Activated T-cell treated with anti-CD3 and anti-CD28 coated beads, Interleukin-2, amount 50 U/mL, for 4 hours (primary cell): Measurements from ENCODE around the gene KLHDC7B. TPM values are rescaled to one million over a fixed set of nuclear protein-coding genes. Genes with fewer than 3 reads are reported as not detected.

Source experiments
- ATAC-seq, 2 donors: fragments of 200-7000 bp; cut with Tn5 transposase; one replicate each; pipeline ENCODE4 v1.10.0; 2021
- DNase-seq: peaks from one replicate; pipeline ENCODE4 v3.0.0-alpha.2; 2020
- H3K27me3 Mint-ChIP-seq: one replicate; pipeline ENCODE4 v1.8.0; 2021; ENCODE audit warnings: low read depth, mixed read lengths
- H3K36me3 Mint-ChIP-seq: one replicate; pipeline ENCODE4 v1.8.0; 2022; ENCODE audit warnings: mixed read lengths; ENCODE audit not compliant: insufficient read depth
- H3K4me1 Mint-ChIP-seq: one replicate; pipeline ENCODE4 v1.8.0; 2021; ENCODE audit warnings: low read depth, mixed read lengths
- H3K4me3 Mint-ChIP-seq: one replicate; pipeline ENCODE4 v1.8.0; 2021; ENCODE audit warnings: mild to moderate bottlenecking, moderate library complexity, mixed read lengths
- H3K9me3 Mint-ChIP-seq: one replicate; pipeline ENCODE4 v1.8.0; 2021; ENCODE audit warnings: mixed read lengths
- total RNA-seq, 3 donors: library from RNA; stranded (reverse); gene quantifications; one replicate each; pipeline ENCODE4 v1.2.1, GENCODE V29; 2021

The KLHDC7B gene
- total RNA-seq, 3 donors from 2014 or later: 5.4 to 7.4 (median 6.4) TPM

DNA sequence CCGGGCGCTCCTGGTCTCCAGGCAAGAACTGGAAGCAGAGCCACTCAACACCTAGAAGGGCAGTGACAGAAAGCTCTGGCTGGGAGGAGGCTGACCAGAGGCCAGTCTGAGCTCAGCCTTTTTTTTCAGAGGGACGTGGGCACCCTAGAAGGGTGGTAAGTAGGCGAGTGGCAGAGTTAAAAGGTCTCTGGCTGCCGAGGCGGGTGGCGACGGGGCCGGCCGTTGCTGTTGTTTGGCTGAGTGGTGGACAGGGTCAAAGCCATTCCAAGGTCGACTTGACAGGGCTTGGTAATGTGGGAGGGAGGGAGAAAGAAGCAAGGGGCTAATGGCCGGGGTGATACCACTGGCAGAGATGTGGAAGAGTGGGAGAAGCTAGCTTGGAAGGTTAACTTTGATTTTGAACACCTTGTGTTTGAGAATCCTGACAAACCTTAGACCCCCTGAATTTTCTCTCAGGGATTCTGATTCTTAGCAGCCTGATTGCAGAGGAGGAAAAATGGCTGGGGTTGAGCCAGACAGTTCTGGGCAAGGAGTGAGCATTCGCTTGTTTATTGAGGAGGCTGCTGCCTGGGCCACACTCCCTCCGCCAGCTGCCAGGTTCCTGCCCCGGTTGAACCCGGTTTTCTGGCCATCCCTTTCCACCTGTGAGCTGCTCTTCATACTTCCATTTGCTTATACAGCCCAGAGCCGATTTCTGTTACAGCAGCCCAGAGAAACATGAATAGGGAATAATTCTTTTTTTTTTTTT lies 17.9 kb downstream of the KLHDC7B start:
- Mint-ChIP-seq H3K4me1 (peaks cover 12% of the 10 kb centered on the region), H3K9me3 (no peaks in the 10 kb centered on the region), H3K27me3 (no peaks in the 10 kb centered on the region), H3K36me3 (no peaks in the 10 kb centered on the region), H3K4me3 (peak overlapping the region; percentile 86)
- ATAC-seq (peak in 1 of 2 donors; percentile 7), DNase-seq (no peak)

DNA sequence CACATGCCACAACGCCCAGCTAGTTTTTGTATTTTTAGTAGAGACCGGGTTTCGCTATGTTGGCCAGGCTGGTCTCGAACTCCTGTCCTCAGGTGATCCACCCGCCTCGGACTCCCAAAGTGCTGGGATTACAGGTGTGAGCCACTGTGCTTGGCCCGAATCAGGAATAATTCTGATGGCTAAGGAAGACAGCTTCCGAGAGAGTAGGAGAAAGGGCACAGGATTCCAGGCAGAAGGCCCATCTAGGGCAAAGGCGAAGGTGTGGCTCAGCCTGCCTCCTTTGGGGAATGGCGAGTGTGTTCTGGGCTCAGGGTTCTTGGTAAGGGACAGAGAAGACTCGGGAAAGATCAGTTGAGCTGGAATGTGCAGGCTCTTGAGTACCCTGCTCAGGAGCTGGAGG lies 18.6 kb downstream of the KLHDC7B start:
- Mint-ChIP-seq H3K36me3 (peaks cover under 1% of the 10 kb centered on the region), H3K9me3 (no peaks in the 10 kb centered on the region), H3K27me3 (no peaks in the 10 kb centered on the region), H3K4me1 (peaks cover 12% of the 10 kb centered on the region), H3K4me3 (peak overlapping the region; percentile 11)
- ATAC-seq (no peak), DNase-seq (no peak)

DNA sequence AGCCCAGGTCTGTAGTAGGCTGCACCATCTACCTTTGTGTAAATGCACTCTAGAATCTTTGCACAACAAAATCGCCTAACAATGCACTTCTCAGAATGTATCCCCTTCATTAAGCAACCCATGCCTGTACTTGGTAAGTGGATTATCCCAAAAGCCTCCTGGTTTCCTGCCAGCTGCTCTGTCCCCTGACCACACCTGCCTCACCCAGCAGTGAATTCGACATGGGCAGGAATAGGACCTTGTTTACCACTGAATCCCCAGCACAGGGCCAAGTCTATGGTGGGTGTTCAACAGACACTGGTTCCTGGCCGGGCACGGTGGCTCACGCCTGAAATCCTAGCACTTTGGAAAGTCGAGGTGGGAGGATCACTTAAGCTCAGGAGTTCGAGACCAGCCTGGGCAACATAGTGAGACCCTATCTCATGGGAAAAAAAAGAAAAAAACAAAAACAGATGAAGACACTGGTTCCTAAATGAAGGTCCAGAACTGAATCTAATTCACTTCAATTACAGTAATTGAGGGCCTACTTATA lies 22.1 kb downstream of the KLHDC7B start:
- H3K36me3 Mint-ChIP-seq: peaks cover 8% of the 10 kb centered on the region
- H3K4me1 Mint-ChIP-seq: peaks cover 8% of the 10 kb centered on the region
- no peak overlapping the region for H3K4me3 Mint-ChIP-seq
- H3K9me3 Mint-ChIP-seq: no peaks in the 10 kb centered on the region
- DNase-seq (no peak), ATAC-seq (no peak)
- H3K27me3 Mint-ChIP-seq: no peaks in the 10 kb centered on the region

DNA sequence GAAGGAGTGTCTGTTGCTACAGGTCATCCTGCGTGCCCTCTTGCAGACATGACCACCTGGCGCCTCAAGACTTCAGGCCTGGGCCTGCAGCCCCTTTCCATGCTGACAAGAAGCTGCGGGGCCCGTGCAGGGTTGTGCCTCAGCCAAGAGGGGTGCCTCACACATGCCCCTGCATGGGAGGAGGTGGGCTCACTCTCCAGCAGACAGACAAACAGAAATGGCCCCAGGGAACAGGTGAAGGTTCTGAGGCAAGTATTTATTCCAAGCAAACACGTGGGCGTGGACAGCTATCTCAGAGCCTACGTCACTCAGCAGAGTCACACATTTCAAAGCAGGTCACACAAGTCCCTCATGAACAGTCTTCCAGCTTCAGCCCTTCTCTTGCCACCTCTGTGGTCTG lies 22.9 kb downstream of the KLHDC7B start:
- H3K4me1 Mint-ChIP-seq: peaks cover 2% of the 10 kb centered on the region
- DNase-seq (no peak), ATAC-seq (no peak)
- no peak overlapping the region for H3K4me3 Mint-ChIP-seq
- H3K27me3 Mint-ChIP-seq: no peaks in the 10 kb centered on the region
- peaks cover 8% of the 10 kb centered on the region for H3K36me3 Mint-ChIP-seq
- H3K9me3 Mint-ChIP-seq: no peaks in the 10 kb centered on the region

DNA sequence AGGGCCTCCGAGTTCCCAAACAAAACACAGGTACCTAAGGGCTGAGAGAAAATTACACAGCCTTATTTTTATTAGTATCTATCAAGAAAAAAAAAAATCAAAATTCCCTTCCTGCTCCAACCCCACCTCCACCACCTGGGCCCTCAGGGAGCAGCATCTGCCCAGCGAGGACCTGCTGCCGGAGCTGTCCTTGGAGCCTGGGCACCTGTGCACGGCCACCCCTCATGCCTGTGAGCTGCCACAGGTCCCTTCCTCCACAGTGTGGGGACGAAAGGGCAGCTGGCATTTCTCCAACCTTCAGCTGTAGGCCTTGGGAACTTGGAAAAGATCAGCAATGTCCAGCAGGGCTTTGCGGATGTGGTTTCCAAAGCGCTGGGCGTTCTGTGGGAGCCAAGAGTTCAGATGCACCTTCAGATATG lies 23.4 kb downstream of the KLHDC7B start:
- Mint-ChIP-seq H3K9me3 (no peaks in the 10 kb centered on the region), H3K27me3 (no peaks in the 10 kb centered on the region), H3K36me3 (peaks cover 8% of the 10 kb centered on the region), H3K4me1 (no peaks in the 10 kb centered on the region), H3K4me3 (no peak overlapping the region)
- DNase-seq (no peak), ATAC-seq (no peak)

DNA sequence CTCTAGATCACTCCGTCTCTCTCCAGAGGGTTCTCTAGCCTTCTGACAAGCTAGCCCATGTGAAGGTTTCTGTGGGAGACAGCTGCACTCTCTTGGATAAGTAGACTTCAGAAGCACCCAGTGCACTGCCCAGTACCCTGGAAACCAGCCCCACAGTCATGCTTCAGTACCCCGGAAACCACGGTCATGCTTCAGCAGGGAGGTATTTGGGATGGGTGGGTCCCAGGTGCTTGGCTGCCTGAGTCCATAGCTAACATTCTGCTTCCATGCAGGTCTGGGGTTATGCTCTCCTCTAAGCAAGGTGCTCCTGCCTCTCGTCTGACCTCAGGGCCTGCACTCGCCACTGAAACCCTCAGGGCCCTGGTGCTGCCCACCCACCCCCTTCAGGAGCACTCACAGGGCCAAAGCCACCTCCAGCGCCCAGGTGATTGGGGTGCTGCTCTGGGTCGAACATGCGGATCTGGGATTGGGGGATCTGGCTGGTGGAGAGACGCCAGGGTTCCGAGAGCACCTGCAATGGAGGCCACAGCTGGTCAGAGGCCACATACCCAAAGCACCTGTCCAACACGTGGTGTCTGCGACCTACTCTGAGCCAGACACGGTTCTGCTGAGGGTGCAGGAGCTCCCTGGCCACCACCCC lies 24.3 kb downstream of the KLHDC7B start:
- no peak for DNase-seq
- Mint-ChIP-seq H3K4me1 (no peaks in the 10 kb centered on the region), H3K9me3 (no peaks in the 10 kb centered on the region), H3K27me3 (no peaks in the 10 kb centered on the region), H3K36me3 (peaks cover 8% of the 10 kb centered on the region), H3K4me3 (no peak overlapping the region)
- no peak for ATAC-seq

DNA sequence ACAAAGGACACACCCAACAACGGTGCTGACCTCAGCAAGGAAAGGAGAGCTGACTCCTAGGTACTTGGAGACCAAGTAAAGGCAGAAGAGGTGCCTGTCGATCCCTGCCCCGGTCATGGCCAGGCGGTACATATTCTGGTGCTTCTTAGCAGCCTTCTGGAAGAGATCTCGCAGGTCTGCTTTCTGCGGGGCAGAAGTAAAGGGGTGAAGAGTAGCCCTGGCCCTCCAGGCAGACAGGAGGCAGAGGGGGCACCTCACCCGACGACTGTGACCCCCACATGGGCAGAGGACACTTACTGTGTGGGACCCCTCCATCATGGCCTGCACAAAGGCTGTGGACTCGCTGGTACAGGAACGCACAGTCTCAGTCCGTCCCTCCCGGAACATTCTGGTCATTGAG lies 25.2 kb downstream of the KLHDC7B start:
- ATAC-seq: no peak
- H3K4me3 Mint-ChIP-seq: no peak overlapping the region
- no peaks in the 10 kb centered on the region for H3K9me3 Mint-ChIP-seq
- no peaks in the 10 kb centered on the region for H3K27me3 Mint-ChIP-seq
- peaks cover 8% of the 10 kb centered on the region for H3K36me3 Mint-ChIP-seq
- DNase-seq: no peak
- no peaks in the 10 kb centered on the region for H3K4me1 Mint-ChIP-seq

DNA sequence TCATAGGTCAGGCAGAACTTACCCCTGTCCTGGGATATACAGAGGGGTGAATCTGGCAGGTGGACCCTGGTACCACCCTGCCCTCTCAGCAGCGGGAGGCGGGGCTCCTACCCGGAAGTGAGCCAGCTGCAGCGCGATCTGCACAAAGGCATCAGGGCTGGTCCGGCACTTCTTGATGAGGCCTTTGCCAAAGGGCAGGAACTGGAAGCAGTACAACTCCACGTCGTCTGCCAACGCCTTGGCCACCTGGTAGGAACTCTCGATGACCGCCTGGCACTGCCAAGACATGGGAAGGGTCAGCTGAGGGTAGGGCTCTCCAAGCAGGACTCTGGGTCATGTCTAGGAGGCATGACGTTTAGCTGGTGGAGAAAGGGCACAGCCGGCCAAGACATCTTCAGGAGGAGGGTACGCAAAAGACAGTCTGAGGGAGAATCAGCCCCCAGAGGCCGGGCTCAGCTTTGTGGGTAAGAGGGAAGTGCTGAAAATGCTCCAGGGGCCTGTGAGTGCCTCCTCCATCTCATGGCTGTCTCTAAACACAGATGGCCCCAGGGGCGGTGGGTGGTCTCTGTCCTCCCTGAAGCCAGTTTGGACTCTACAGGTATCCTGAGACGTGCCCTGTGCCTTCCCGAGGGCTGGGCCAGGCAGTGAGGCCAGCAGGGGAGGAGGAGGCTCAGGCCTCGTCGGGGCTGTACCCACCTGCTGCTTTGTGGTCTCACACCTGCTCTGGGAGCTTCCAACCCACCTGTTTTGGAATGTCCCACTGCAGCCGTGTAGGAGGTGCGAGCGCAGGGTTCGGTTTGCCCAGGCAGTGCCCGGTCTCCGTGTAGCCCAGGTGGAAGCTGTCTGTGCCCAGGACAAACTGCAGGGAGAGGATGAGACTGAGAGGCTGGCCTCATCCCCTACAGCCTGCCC lies 25.8 kb downstream of the KLHDC7B start:
- ATAC-seq: no peak
- peaks cover 8% of the 10 kb centered on the region for H3K36me3 Mint-ChIP-seq
- DNase-seq: no peak
- no peaks in the 10 kb centered on the region for H3K9me3 Mint-ChIP-seq
- H3K4me1 Mint-ChIP-seq: no peaks in the 10 kb centered on the region
- H3K27me3 Mint-ChIP-seq: no peaks in the 10 kb centered on the region
- H3K4me3 Mint-ChIP-seq: no peak overlapping the region

DNA sequence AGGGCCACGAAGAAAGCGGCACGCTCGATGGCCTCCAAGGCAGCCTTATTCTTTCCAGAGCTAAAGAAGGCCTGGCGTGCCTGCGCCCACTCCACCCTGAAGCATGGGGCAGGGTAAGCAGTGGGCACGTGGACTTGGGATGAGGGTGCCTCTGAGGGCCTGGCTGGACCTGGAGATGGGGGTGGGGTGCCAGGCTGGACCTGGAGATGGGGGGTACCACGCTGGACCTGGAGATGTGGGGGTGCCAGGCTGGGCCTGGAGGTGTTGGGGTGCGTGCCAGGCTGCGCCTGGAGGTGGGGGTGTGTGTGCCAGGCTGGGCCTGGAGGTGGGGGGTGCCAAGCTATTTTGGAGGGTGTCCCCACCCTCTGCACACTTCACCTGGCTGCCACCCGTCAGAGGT lies 27.3 kb downstream of the KLHDC7B start:
- ATAC-seq: no peak
- DNase-seq: no peak
- Mint-ChIP-seq H3K36me3 (peaks cover 8% of the 10 kb centered on the region), H3K4me1 (peaks cover 7% of the 10 kb centered on the region), H3K9me3 (no peaks in the 10 kb centered on the region), H3K4me3 (no peak overlapping the region), H3K27me3 (no peaks in the 10 kb centered on the region)

DNA sequence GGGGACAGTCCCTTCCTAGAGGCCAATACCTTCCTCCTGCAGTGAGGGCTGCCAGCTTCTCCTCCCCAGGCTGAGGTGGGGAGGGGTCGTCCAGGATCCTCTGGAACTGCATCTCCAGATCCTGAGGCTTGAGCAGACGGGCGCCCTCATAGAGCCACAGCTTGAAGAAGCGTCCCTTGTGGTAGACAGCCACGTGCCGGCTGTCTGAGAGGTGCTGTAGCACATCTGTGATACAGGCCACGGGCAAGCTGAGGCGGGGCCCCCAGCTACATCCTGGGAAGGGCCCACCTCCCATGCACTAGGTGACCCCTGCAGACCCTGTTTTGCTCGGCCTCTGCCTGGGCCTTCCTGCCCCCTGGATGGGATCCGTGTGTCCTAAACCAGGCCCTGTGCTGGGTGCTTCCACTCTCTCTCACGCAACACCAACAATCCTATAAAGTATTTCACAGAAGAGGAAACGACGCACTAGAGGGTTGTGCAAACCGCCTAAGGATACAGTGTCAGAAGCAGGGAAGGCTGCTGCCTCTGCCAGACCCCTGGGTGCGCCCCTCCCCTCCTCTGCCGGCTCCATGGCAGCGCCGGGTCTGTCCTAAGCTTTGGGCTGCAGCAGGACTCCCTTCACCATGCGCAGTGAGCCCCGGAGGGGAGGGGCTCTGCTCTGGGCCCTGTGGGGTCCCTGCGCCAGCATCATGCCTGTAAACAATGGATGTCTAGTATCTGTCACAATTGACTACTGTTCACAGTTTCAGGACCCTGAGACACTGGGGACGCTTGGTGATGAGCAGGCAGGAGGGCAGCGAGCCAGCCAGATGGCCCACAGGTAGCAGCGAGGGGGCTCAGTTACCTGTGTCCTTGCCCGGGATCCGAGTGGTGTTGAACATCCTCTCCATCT lies 28.0 kb downstream of the KLHDC7B start:
- no peak for DNase-seq
- Mint-ChIP-seq H3K4me3 (no peak overlapping the region), H3K36me3 (peaks cover 8% of the 10 kb centered on the region), H3K4me1 (peaks cover 7% of the 10 kb centered on the region), H3K27me3 (no peaks in the 10 kb centered on the region), H3K9me3 (no peaks in the 10 kb centered on the region)
- no peak for ATAC-seq

DNA sequence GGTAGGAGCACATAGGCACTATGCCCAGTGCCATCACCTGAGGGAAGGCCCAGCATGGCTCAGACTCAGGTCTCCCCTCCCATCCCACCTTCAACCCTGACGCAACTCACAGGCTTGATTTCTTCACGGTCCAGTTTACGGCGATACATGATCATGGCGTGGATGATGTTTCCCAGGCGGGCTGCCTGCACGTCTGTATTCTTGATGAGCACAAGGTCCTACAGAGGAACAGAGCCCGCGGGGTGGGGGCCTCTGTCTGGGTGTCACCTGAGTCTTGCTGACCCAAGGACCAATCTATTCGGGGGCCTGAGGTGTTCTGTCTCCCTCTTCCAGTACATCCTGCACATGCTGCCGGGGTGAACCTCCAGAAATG lies 28.7 kb downstream of the KLHDC7B start:
- no peak for DNase-seq
- no peak for ATAC-seq
- Mint-ChIP-seq H3K4me3 (no peak overlapping the region), H3K27me3 (no peaks in the 10 kb centered on the region), H3K4me1 (peaks cover 7% of the 10 kb centered on the region), H3K36me3 (peaks cover 6% of the 10 kb centered on the region), H3K9me3 (no peaks in the 10 kb centered on the region)

DNA sequence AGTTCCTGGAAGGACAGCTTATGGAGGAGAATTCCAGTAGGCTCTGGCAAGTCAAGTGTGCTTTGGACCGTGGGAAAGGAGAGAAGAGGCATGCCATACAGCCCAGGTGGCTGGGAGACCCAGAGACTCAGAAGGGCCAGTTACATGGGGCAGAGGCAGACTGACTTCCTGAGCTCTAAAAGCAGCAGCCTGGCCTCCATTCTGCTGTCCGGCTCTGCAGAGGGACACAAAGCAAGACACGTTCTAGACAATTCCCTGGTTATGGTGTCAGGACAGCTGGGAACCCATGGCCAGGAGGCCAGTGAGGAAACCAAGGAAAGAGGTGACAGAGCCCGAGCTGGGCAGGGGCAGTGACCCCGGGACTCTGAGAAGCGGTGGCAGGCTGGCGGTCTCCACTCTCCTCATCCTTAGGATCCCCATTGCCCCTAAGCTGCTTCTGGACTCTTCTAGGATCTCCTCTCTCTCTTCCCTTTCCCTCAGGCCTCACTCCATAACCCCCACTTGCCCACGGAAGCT lies 29.8 kb downstream of the KLHDC7B start:
- H3K9me3 Mint-ChIP-seq: no peaks in the 10 kb centered on the region
- no peaks in the 10 kb centered on the region for H3K27me3 Mint-ChIP-seq
- DNase-seq (no peak), ATAC-seq (no peak)
- peaks cover 8% of the 10 kb centered on the region for H3K36me3 Mint-ChIP-seq
- H3K4me1 Mint-ChIP-seq: peaks cover 11% of the 10 kb centered on the region
- no peak overlapping the region for H3K4me3 Mint-ChIP-seq

DNA sequence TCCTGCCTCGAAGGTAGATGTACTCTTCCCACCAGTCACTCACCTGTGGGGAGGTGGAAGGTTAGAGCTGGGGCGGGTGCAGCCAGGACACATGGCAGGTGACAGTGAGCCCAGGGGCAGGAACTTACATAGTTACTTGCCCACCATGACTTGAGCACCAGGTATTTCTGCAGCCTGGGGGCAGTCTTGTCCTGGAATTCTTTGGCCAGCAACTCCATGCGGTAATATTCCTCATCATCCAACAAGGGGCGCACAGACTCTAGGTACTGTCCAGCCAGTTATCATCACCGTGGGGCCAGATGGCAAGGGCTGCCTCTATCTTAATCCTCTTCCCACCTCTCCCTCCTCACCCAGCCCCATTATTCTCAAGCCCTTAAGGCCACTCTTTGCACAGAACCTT lies 30.4 kb downstream of the KLHDC7B start:
- Mint-ChIP-seq H3K27me3 (no peaks in the 10 kb centered on the region), H3K4me1 (peaks cover 13% of the 10 kb centered on the region), H3K4me3 (no peak overlapping the region), H3K36me3 (peaks cover 5% of the 10 kb centered on the region), H3K9me3 (no peaks in the 10 kb centered on the region)
- ATAC-seq: no peak
- DNase-seq: no peak
